ENCODE results near the gene SCRN3. TPM values are rescaled to one million over a fixed set of nuclear protein-coding genes. Genes with fewer than 3 reads are reported as not detected.

SCRN3 gene
- total and polyA plus RNA-seq, 2 experiments from 2014 or later, result 8.1 to 12.3 TPM

DNA sequence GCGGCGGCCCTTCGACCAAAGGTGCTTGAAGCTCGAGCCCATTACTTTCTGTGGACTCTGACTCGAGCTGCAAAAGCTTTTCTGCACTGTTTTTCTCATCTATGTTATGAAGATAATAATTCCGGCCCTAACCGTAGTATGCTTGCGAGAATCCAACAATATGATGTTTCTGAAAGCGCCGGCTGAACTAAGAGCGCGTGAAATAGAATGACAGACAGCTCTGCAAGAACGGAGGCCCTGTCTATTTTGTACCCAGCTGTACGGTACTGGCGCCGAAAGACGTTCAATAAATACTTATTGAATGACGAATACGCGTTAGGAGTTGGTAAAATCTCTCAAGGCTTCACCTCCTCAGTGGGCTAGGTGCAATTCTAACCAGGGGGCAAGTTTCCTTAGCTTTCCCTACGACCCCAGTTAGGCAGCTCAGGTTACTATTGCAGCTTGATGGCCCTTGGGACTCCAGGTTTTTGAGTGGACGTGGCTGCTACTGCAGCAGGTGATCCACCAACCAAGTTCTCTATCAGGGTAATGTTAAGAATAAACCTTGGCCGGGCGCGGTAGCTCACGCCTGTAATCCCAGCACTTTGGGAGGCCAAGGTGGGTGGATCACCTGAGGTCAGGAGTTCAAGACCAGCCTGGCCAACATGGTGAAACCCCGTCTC is 570 bp downstream of the SCRN3 start (continued):
- TF ChIP-seq, protein P1, sequence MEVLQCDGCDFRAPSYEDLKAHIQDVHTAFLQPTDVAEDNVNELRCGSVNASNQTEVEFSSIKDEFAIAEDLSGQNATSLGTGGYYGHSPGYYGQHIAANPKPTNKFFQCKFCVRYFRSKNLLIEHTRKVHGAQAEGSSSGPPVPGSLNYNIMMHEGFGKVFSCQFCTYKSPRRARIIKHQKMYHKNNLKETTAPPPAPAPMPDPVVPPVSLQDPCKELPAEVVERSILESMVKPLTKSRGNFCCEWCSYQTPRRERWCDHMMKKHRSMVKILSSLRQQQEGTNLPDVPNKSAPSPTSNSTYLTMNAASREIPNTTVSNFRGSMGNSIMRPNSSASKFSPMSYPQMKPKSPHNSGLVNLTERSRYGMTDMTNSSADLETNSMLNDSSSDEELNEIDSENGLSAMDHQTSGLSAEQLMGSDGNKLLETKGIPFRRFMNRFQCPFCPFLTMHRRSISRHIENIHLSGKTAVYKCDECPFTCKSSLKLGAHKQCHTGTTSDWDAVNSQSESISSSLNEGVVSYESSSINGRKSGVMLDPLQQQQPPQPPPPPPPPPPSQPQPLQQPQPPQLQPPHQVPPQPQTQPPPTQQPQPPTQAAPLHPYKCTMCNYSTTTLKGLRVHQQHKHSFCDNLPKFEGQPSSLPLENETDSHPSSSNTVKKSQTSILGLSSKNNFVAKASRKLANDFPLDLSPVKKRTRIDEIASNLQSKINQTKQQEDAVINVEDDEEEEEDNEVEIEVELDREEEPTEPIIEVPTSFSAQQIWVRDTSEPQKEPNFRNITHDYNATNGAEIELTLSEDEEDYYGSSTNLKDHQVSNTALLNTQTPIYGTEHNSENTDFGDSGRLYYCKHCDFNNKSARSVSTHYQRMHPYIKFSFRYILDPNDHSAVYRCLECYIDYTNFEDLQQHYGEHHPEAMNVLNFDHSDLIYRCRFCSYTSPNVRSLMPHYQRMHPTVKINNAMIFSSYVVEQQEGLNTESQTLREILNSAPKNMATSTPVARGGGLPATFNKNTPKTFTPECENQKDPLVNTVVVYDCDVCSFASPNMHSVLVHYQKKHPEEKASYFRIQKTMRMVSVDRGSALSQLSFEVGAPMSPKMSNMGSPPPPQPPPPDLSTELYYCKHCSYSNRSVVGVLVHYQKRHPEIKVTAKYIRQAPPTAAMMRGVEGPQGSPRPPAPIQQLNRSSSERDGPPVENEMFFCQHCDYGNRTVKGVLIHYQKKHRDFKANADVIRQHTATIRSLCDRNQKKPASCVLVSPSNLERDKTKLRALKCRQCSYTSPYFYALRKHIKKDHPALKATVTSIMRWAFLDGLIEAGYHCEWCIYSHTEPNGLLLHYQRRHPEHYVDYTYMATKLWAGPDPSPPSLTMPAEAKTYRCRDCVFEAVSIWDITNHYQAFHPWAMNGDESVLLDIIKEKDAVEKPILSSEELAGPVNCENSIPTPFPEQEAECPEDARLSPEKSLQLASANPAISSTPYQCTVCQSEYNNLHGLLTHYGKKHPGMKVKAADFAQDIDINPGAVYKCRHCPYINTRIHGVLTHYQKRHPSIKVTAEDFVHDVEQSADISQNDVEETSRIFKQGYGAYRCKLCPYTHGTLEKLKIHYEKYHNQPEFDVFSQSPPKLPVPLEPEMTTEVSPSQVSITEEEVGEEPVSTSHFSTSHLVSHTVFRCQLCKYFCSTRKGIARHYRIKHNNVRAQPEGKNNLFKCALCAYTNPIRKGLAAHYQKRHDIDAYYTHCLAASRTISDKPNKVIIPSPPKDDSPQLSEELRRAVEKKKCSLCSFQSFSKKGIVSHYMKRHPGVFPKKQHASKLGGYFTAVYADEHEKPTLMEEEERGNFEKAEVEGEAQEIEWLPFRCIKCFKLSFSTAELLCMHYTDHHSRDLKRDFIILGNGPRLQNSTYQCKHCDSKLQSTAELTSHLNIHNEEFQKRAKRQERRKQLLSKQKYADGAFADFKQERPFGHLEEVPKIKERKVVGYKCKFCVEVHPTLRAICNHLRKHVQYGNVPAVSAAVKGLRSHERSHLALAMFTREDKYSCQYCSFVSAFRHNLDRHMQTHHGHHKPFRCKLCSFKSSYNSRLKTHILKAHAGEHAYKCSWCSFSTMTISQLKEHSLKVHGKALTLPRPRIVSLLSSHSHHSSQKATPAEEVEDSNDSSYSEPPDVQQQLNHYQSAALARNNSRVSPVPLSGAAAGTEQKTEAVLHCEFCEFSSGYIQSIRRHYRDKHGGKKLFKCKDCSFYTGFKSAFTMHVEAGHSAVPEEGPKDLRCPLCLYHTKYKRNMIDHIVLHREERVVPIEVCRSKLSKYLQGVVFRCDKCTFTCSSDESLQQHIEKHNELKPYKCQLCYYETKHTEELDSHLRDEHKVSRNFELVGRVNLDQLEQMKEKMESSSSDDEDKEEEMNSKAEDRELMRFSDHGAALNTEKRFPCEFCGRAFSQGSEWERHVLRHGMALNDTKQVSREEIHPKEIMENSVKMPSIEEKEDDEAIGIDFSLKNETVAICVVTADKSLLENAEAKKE (CRISPR knock-in tag; IDR thresholded peaks at IDR 0.05), result no peak
- TF ChIP-seq, protein P2, sequence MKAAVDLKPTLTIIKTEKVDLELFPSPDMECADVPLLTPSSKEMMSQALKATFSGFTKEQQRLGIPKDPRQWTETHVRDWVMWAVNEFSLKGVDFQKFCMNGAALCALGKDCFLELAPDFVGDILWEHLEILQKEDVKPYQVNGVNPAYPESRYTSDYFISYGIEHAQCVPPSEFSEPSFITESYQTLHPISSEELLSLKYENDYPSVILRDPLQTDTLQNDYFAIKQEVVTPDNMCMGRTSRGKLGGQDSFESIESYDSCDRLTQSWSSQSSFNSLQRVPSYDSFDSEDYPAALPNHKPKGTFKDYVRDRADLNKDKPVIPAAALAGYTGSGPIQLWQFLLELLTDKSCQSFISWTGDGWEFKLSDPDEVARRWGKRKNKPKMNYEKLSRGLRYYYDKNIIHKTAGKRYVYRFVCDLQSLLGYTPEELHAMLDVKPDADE (IDR thresholded peaks at IDR 0.05), result no peak
- TF ChIP-seq ZNF114 (CRISPR knock-in tag; IDR thresholded peaks at IDR 0.05), result no peak
- no peak for TF ChIP-seq JUNB (IDR thresholded peaks at IDR 0.05; ENCODE audit: unreplicated experiment)
- TF ChIP-seq NANOG (IDR thresholded peaks at IDR 0.05; ENCODE audit: borderline replicate concordance), result no peak
- TF ChIP-seq POLR2AphosphoS5 (IDR thresholded peaks at IDR 0.05; ENCODE audit: low read depth), result no peak

DNA sequence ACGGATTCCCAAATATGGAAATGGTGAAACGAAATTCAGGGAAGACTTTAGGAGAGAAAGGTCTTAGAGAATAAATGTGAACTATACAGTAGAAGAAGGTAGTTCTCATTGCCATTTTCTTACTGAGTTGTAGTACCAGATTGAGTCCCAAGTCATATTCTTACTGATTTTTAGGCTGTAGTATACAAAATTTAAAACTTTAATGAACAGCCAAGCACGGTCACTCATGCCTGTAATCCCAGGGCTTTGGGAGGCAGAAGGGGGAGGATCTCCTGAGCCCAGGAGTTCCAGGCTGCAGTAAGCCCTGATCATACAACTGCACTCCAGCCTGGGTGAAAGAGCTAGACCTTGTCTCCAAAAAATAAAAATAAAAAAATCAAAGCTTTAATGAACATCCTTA is 2.2 kb downstream of the SCRN3 start:
- no peak overlapping the region for H3K4me3 Mint-ChIP-seq
- H3K27me3 Mint-ChIP-seq (ENCODE audit: insufficient read depth, low read depth, poor library complexity), result no peaks in the 10 kb centered on the region
- DNase-seq (ENCODE audit: low spot score) (no peak), ATAC-seq (no peak)
- H3K27ac Mint-ChIP-seq, result no peak overlapping the region
- H3K4me1 Mint-ChIP-seq, result peaks cover 3% of the 10 kb centered on the region; the same call in 2 of the 3 replicates
- Histone ChIP-seq H2AFZ (no peak overlapping the region), H3K79me2 (replicated peaks; ENCODE audit: insufficient read depth) (peaks cover 20% of the 10 kb centered on the region), H3F3A (replicated peaks; ENCODE audit: low read depth) (no peaks in the 10 kb centered on the region), H4K20me1 (replicated peaks; ENCODE audit: insufficient read depth) (no peaks in the 10 kb centered on the region), H3K27me3 (ENCODE audit: insufficient read depth) (no peaks in the 10 kb centered on the region), H3K4me1 (ENCODE audit: insufficient read depth) (peaks cover 6% of the 10 kb centered on the region; the same call in 1 of the 2 replicates), H3K36me3 (ENCODE audit: insufficient read depth) (no peaks in the 10 kb centered on the region), H3K9me2 (ENCODE audit: insufficient read depth) (no peaks in the 10 kb centered on the region), H3K4me2 (no peak overlapping the region), H3K27ac (ENCODE audit: low read depth) (no peak overlapping the region), H3K4me3 (no peak overlapping the region)
- H3K36me3 Mint-ChIP-seq (ENCODE audit: low read depth), result no peaks in the 10 kb centered on the region
- H3K9me3 Mint-ChIP-seq, result no peaks in the 10 kb centered on the region
- TF ChIP-seq, protein P1 (CRISPR knock-in tag; IDR thresholded peaks at IDR 0.05), result no peak
- no peak for TF ChIP-seq EZH2 (IDR thresholded peaks at IDR 0.05; ENCODE audit: low read depth, unreplicated experiment)
- TF ChIP-seq CREB1 (CRISPR knock-in tag; IDR thresholded peaks at IDR 0.05; ENCODE audit: low read depth), result no peak
